Sigmoid colon (tissue), 4 donors: ENCODE results near the gene RFFL.

Source experiments
- POLR2AphosphoS5 ChIP-seq, 4 donors: sonication (generic); formaldehyde crosslinking; IDR thresholded peaks; one replicate each; pipeline ENCODE4 v1.6.1; 2017; ENCODE audit warnings: antibody characterized with exemption in 4 of 4
- TF ChIP-seq, protein P1 (sequence below), 4 experiments: fragments of 450-650 bp in 3 of 4; fragments of 200-600 bp in 1 of 4; IDR thresholded peaks; one replicate each; pipeline ENCODE4 v1.5.1; 2016 to 2019; ENCODE audit warnings: antibody characterized with exemption in 4 of 4, mild to moderate bottlenecking in 3 of 4, moderate library complexity in 2 of 4

DNA sequence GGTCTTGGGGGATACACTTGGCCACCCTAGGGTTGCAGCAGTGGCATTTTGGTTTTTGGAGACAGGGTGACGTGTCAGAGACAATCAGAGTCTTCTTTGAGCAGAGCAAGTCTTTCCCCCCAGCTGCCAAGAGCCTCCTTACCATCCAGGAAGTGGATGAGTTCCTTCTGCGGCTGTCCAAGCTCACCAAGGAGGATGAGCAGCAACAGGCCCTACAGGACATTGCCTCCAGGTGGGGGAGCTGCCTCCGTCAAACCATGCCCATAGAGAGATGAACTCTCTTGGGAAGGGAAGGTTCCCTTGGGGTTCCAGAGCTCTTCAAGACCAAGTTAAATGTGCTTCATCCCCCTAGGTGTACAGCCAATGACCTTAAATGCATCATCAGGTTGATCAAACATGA is 71.9 kb downstream of the RFFL start:
- TF ChIP-seq, protein P1, sequence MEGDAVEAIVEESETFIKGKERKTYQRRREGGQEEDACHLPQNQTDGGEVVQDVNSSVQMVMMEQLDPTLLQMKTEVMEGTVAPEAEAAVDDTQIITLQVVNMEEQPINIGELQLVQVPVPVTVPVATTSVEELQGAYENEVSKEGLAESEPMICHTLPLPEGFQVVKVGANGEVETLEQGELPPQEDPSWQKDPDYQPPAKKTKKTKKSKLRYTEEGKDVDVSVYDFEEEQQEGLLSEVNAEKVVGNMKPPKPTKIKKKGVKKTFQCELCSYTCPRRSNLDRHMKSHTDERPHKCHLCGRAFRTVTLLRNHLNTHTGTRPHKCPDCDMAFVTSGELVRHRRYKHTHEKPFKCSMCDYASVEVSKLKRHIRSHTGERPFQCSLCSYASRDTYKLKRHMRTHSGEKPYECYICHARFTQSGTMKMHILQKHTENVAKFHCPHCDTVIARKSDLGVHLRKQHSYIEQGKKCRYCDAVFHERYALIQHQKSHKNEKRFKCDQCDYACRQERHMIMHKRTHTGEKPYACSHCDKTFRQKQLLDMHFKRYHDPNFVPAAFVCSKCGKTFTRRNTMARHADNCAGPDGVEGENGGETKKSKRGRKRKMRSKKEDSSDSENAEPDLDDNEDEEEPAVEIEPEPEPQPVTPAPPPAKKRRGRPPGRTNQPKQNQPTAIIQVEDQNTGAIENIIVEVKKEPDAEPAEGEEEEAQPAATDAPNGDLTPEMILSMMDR (IDR thresholded peaks at IDR 0.05): no peak
- no peak for TF ChIP-seq POLR2AphosphoS5 (IDR thresholded peaks at IDR 0.05)
